Panc1 (cell line): ENCODE data around the gene ZNF500. TPM values are rescaled to one million over a fixed set of nuclear protein-coding genes. Genes with fewer than 3 reads are reported as not detected.
"Not testable (repeated sequence)": the region's sequence is repeated elsewhere in the genome, so short reads cannot be mapped to it uniquely, and the experiment has no call there.

ENCODE experiments used
- ATAC-seq: fragments of 200-7000 bp; cut with Tn5 transposase; 2 replicates; pipeline ENCODE4 v1.9.1; 2020; ENCODE audit warnings: mild to moderate bottlenecking, moderate library complexity
- BruUV-seq: library from RNA; stranded (reverse); fragments of 400-500 nt; replicated peaks from 2 replicates; lab custom pipeline; 2021; lab: Mats Ljungman, UMichigan
- CTCF ChIA-PET: fragments of 300-600 bp; sonication (Branson Sonifier 250); formaldehyde crosslinking; loops from one replicate; lab custom pipeline; 2022; ENCODE audit warnings: antibody characterized with exemption; lab: Charles Lee
- POLR2A ChIA-PET: fragments of 300-600 bp; sonication (Branson Sonifier 250); formaldehyde crosslinking; loops from one replicate; lab custom pipeline; 2022; ENCODE audit warnings: antibody characterized with exemption; lab: Charles Lee
- DNase-seq: peaks from one replicate; pipeline ENCODE4 v3.0.0-alpha.2; 2010; ENCODE audit warnings: low read depth, low spot score
- H3K27ac ChIP-seq: 2 replicates; pipeline ENCODE4 v1.5.1; 2011; ENCODE audit warnings: mild to moderate bottlenecking, low read length, inconsistent platforms
- H3K27me3 ChIP-seq: fragments of 200-500 bp; sonication (Bioruptor generic); 2 replicates; pipeline ENCODE4 v1.6.0; 2014; ENCODE audit warnings: low read length, inconsistent platforms; ENCODE audit not compliant: control insufficient read depth, insufficient read depth
- H3K36me3 ChIP-seq: fragments of 200-500 bp; sonication (Bioruptor generic); 2 replicates; pipeline ENCODE4 v1.5.1; 2014; ENCODE audit warnings: inconsistent platforms, mild to moderate bottlenecking, low read length, moderate library complexity; ENCODE audit not compliant: control insufficient read depth, insufficient read depth
- H3K4me1 ChIP-seq: 2 replicates; pipeline ENCODE4 v1.5.1; 2011; ENCODE audit warnings: inconsistent platforms, mild to moderate bottlenecking, low read length, moderate library complexity; ENCODE audit not compliant: control insufficient read depth, insufficient read depth
- H3K4me3 ChIP-seq, 2 experiments: 2 replicates each; pipeline ENCODE4 v1.5.1; 2011 to 2012; ENCODE audit warnings: low read depth in 2 of 2, low read length in 2 of 2, mild to moderate bottlenecking in 2 of 2, inconsistent platforms in 1 of 2, moderate library complexity in 1 of 2
- H3K9me3 ChIP-seq: fragments of 200-500 bp; sonication (Bioruptor generic); 2 replicates; pipeline ENCODE4 v1.5.1; 2014; ENCODE audit warnings: low read depth, mild to moderate bottlenecking, inconsistent platforms, low read length, moderate library complexity; ENCODE audit not compliant: control insufficient read depth, insufficient read depth
- POLR2AphosphoS5 ChIP-seq: IDR thresholded peaks from 2 replicates; pipeline ENCODE4 v1.6.1; 2012; ENCODE audit warnings: mild to moderate bottlenecking, low read depth, low read length, moderate library complexity
- SIN3A ChIP-seq: IDR thresholded peaks from 2 replicates; pipeline ENCODE4 v1.6.1; 2012; ENCODE audit warnings: low read depth, mild to moderate bottlenecking, low read length, moderate library complexity, borderline replicate concordance; ENCODE audit not compliant: insufficient read depth
- TCF7L2 ChIP-seq: IDR thresholded peaks from 2 replicates; pipeline ENCODE4 v1.6.1; 2011; ENCODE audit warnings: mild to moderate bottlenecking, low read depth, low read length, inconsistent platforms
- in situ Hi-C: cut with HindIII; loops from 2 replicates; pipeline ENCODE4 v1.10.0; 2016; ENCODE audit warnings: low sequenced_read_pairs, low pct_unique_long_range_greater_than_20kb
- intact Hi-C: fragments of 100-400 bp; cut with micrococcal nuclease; formaldehyde crosslinking; loops from one replicate; pipeline ENCODE4 v1.10.0; 2022; ENCODE audit not compliant: unreplicated experiment
- total RNA-seq: library from RNA; stranded (reverse); gene quantifications from one replicate; pipeline ENCODE4 v1.2.1, GENCODE V29; 2021; ENCODE audit not compliant: unreplicated experiment
- TF ChIP-seq, protein P1 (sequence below): fragments of 450-650 bp; IDR thresholded peaks from 2 replicates; pipeline ENCODE4 v1.5.1; 2017; ENCODE audit warnings: mild to moderate bottlenecking
- TF ChIP-seq, protein P2 (sequence below), 2 experiments: IDR thresholded peaks; 2 replicates each; pipeline ENCODE4 v1.6.1; 2011 to 2012; ENCODE audit warnings: low read depth in 2 of 2, control low read depth in 1 of 2, low read length in 1 of 2, mild to moderate bottlenecking in 1 of 2, moderate library complexity in 1 of 2; ENCODE audit not compliant: insufficient read depth in 1 of 2

ZNF500 gene
- total RNA-seq, 1 experiment from 2014 or later: 25.8 TPM

DNA sequence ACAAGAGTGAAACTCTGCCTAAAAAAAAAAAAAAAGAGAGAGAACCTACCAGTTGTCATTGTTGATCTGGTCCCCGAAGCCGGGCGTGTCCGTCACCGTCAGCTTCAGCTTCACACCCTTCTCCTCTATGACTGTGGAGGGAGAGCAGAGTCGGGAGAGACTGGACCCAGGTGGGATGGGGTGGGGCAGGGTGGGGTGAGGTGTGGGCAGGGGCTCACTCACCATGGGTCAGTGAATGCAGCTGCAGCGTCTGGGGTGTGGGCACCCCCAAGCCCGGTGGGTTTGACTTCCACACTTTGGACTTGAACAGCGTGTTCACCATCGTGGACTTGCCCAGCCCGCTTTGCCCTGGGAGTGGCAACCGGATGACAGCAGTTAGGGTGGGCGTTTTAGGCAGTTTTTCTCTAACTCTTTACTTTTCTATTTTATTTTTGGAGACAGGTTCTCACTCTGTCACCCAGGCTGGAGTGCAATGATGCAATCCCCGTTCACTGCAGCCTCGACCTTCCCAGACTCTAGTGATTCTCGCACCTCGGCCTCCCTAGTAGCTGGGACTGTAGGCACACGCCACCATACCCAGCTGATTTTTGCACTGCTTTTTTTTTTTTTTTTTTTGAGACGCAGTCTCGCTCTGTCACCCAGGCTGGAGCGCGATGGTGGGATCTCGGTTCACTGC lies 18.9 kb upstream of the ZNF500 start:
- H3K36me3 ChIP-seq: no peaks in the 10 kb centered on the region
- H3K4me1 ChIP-seq: peaks cover 8% of the 10 kb centered on the region; the same call in 1 of the 2 replicates
- H3K27me3 ChIP-seq: no peaks in the 10 kb centered on the region
- intact Hi-C loops: no loop called here
- no peaks in the 10 kb centered on the region for H3K9me3 ChIP-seq
- in situ Hi-C loops: no loop called here
- no TSS peak for BruUV-seq
- ChIA-PET POLR2A (no interaction called here), CTCF (no interaction called here)
- ATAC-seq (no peak), DNase-seq (no peak)
- H3K27ac ChIP-seq: no peak overlapping the region
- no peak overlapping the region for H3K4me3 ChIP-seq
- TF ChIP-seq POLR2AphosphoS5: no peak
- TF ChIP-seq, protein P1, sequence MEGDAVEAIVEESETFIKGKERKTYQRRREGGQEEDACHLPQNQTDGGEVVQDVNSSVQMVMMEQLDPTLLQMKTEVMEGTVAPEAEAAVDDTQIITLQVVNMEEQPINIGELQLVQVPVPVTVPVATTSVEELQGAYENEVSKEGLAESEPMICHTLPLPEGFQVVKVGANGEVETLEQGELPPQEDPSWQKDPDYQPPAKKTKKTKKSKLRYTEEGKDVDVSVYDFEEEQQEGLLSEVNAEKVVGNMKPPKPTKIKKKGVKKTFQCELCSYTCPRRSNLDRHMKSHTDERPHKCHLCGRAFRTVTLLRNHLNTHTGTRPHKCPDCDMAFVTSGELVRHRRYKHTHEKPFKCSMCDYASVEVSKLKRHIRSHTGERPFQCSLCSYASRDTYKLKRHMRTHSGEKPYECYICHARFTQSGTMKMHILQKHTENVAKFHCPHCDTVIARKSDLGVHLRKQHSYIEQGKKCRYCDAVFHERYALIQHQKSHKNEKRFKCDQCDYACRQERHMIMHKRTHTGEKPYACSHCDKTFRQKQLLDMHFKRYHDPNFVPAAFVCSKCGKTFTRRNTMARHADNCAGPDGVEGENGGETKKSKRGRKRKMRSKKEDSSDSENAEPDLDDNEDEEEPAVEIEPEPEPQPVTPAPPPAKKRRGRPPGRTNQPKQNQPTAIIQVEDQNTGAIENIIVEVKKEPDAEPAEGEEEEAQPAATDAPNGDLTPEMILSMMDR: no peak
- no peak for TF ChIP-seq SIN3A
- TF ChIP-seq, protein P2, sequence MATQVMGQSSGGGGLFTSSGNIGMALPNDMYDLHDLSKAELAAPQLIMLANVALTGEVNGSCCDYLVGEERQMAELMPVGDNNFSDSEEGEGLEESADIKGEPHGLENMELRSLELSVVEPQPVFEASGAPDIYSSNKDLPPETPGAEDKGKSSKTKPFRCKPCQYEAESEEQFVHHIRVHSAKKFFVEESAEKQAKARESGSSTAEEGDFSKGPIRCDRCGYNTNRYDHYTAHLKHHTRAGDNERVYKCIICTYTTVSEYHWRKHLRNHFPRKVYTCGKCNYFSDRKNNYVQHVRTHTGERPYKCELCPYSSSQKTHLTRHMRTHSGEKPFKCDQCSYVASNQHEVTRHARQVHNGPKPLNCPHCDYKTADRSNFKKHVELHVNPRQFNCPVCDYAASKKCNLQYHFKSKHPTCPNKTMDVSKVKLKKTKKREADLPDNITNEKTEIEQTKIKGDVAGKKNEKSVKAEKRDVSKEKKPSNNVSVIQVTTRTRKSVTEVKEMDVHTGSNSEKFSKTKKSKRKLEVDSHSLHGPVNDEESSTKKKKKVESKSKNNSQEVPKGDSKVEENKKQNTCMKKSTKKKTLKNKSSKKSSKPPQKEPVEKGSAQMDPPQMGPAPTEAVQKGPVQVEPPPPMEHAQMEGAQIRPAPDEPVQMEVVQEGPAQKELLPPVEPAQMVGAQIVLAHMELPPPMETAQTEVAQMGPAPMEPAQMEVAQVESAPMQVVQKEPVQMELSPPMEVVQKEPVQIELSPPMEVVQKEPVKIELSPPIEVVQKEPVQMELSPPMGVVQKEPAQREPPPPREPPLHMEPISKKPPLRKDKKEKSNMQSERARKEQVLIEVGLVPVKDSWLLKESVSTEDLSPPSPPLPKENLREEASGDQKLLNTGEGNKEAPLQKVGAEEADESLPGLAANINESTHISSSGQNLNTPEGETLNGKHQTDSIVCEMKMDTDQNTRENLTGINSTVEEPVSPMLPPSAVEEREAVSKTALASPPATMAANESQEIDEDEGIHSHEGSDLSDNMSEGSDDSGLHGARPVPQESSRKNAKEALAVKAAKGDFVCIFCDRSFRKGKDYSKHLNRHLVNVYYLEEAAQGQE (IDR thresholded peaks at IDR 0.05; ENCODE audit: insufficient read depth in 1 of 2, low read depth in 2 of 2, low read length in 1 of 2): no peak
- TF ChIP-seq TCF7L2: no peak

DNA sequence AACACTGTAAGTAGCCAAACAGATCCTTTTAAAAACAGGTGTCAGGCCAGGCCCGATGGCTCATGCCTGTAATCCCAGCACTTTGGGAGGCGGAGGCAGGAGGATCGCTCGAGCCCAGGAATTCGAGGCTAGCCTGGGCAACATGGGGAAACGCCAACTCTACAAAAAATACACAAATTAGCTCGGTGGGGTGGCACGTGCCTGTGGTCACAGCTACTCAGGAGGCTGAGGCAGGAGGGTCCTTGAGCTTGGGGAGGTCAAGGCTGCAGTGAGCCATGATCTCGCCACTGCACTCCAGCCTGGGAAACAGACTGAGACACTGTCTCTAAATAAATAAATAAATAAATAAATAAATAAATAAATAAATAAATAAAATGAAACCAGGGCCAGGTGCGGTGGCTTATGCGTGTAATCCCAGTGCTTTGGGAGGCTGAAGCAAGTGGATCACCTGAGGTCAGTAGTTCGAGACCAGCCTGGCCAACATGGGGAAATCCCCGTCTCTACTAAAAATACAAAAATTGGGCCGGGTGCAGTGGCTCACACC lies 17.6 kb upstream of the ZNF500 start:
- ATAC-seq, H3K27me3 ChIP-seq, BruUV-seq, intact Hi-C loops, in situ Hi-C loops, H3K4me3 ChIP-seq, H3K27ac ChIP-seq, DNase-seq, H3K9me3 ChIP-seq, CTCF ChIA-PET, POLR2A ChIA-PET, H3K36me3 ChIP-seq: not testable (repeated sequence)
- peaks cover 12% of the 10 kb centered on the region; the same call in 1 of the 2 replicates for H3K4me1 ChIP-seq

DNA sequence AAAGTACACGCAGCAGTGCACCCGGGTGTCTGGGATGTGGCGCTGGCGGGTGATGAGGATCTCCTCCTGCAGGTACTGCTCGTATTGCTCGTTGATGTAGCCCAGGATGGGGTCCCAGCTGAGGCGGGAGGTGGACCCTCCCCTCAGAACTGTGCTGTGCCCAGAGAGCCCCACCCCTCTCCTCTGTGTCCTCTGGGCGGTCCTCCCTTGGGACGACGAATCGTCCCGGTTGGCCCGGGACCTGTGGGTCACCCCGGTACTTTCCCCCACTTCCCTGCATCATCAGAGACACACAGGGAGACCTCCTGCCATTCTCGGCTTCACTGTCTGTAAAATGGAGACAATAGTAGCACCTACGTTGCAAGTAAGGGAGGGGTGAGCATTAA lies 17.0 kb upstream of the ZNF500 start:
- no TSS peak for BruUV-seq
- ATAC-seq (no peak), DNase-seq (no peak)
- H3K4me1 ChIP-seq: peaks cover 12% of the 10 kb centered on the region; the same call in 1 of the 2 replicates
- intact Hi-C loops: no loop called here
- no peaks in the 10 kb centered on the region for H3K9me3 ChIP-seq
- ChIA-PET CTCF (no interaction called here), POLR2A (no interaction called here)
- no peaks in the 10 kb centered on the region for H3K36me3 ChIP-seq
- no peak for TF ChIP-seq TCF7L2
- TF ChIP-seq POLR2AphosphoS5: no peak
- TF ChIP-seq, protein P2 (IDR thresholded peaks at IDR 0.05; ENCODE audit: insufficient read depth in 1 of 2, low read depth in 2 of 2, low read length in 1 of 2): no peak
- TF ChIP-seq, protein P1: no peak
- no peak for TF ChIP-seq SIN3A
- no peaks in the 10 kb centered on the region for H3K27me3 ChIP-seq
- H3K4me3 ChIP-seq: no peak overlapping the region
- no peak overlapping the region for H3K27ac ChIP-seq
- in situ Hi-C loops: no loop called here
